HCEC 1CT (cell line): Measurements from ENCODE around the gene SLC15A4.

Source experiments
- DNase-seq: peaks from one replicate; pipeline ENCODE4 v3.0.0-alpha.2; 2017

Gene SLC15A4

DNA sequence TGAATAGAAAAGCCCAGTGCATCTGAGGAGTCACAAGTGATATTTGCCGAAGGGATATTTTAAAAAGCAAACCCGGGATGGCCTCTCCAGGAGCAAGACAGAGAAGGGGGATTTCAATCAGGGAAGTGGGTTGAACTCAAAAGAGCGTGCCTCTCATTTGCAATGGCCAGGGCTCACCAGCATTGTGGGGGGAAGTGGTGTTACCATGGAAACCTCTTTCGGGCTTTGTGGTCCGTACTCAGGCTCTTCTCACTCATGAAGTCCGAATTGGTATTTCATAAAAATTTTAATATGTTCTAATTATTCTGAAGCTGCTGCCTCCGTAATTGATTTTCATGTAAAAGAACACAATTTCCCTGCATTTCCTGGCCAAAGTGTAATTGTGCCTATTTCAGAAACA lies 79.8 kb downstream of the SLC15A4 start:
- DNase-seq, result no peak
